Muscle of back (tissue), 11 donors: ENCODE data around the gene CEBPG. TPM values are rescaled to one million over a fixed set of nuclear protein-coding genes. Genes with fewer than 3 reads are reported as not detected.
A peak's percentile ranks its signal among the peaks of the same experiment; 100 is the strongest.

Experiments
- DNase-seq, 3 donors: peaks; one replicate each; pipeline versions ENCODE4 v3.0.0 to v3.0.0-alpha.2; 2013
- polyA plus RNA-seq, 10 donors: library from polyadenylated mRNA; unstranded; fragments of 120-200 nt; gene quantifications; one replicate each; pipeline ENCODE4 v1.2.1, GENCODE V29; 2013; ENCODE audit not compliant: insufficient read length in 10 of 10

Gene CEBPG
- polyA plus RNA-seq, 10 donors, result 18.2 to 24.6 (median 20.0) TPM

GRCh38 chr19:33417751-33418150 lies 44.2 kb downstream of the CEBPG start:
- DNase-seq, result no peak

DNA sequence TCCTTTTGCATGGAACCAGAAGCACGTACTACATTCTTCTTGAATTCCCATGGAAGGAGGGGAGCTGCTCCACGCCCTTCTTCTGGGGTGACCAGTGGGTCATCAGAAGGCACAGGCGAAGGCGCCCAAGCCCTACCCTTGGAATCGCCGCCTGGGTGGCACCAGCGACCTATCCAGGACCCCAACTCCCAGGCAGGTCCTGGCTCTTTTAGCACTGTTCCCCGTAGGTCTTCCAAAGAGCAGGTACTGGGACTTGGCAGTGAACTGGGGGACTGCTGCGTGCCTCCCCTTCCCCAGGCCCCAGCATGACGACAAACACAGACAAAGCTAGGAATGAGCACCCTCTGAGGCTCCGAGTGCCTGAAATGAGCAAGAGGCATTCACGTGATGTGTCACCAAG lies 45.0 kb downstream of the CEBPG start:
- DNase-seq, result no peak

DNA sequence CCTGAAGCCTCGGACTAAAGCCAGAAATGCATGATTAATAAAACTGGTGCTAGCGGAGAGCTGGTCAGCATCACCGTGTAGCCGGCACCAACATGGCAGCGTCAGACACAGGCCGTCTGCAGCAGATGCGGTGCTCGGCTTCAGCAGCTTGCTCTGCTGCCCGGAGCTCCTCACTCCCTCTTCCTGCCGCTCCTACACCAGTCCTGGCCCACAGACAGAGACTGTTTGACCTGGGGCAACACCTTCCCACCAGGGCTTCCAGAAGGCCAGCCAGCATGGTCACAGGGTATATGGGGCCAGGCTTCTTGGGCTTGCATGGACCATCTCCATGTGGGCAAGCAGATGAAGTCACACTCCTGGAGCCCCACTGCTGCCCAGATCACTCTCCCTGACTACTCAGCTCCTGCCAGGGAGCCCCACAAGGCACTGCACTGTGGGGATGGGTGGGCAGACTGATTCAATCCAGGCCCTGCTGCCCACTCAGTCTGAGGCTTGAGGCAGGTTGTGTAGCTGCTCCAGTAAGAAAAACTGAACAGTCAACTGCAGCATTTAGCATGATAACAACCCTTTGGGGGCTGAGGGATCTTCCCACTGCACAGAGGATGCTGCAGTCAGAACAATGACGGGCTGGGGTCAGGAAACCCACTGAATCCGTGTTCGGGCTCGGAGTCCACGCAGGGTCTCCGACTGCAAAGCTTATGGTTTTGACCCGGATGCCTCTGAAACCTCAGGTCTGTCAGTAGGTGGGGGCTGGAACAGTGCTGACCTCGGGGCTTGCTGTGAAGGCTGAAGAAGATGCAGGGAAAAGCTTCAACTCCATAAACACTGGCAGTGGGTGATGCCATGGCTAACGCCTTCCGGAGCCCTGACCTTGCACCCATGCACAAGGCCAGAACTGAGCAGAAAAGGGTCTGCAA lies 45.6 kb downstream of the CEBPG start:
- no peak for DNase-seq

DNA sequence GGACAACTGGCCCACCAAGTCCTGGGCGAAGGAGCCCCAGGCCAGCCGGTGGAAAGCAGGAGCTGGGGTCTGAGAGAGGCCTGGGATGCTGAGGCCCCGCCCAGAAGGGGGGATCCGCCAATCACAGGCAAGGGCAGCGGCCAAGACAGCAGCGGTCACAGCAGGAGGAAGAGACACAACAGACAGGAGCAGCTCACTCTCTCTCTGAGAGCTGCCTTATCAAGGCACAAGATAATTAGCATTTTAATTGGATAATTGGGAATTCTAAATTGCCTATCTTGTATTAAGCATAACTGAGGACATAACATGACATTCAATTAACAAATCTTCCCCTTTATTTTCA lies 46.2 kb downstream of the CEBPG start:
- DNase-seq, result no peak

DNA sequence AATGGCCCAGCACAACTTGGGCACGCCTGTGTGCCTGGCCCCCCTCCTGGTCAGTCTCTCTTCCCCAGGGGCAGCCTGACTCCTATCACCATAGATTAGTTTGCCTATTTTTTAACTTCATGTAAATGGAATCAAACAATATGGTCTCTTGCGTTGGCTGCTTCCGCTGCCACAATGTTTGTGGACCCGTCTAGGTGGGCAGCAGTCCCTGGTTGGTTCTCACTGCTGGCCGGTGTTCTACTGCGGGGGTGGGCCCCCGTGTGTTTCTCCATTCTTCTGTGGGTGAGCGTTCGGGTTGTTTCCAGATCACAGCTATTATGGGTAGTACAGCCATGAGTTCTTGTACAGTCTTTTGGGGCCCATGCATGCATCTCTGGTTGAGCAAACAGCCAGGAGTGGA lies 47.3 kb downstream of the CEBPG start:
- no peak for DNase-seq

DNA sequence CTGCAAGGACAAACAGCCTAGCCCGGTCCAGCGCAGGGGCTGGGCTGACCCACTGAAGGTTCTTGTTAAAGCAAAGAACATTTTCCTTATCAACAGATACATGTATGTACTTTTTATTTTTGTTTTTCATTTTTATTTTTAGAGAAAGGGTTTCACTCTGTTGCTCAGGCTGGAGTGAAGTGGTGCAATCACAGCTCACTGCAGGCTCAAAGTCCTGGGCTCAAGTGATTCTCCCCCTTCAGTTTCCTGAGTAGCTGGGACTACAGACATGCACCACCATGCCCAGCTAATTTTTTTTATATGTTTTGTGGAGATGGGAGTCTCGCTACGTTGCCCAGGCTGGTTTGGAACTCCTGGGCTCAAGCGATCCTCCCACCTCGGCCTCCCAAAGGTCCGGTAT lies 47.9 kb downstream of the CEBPG start:
- DNase-seq, result no peak

DNA sequence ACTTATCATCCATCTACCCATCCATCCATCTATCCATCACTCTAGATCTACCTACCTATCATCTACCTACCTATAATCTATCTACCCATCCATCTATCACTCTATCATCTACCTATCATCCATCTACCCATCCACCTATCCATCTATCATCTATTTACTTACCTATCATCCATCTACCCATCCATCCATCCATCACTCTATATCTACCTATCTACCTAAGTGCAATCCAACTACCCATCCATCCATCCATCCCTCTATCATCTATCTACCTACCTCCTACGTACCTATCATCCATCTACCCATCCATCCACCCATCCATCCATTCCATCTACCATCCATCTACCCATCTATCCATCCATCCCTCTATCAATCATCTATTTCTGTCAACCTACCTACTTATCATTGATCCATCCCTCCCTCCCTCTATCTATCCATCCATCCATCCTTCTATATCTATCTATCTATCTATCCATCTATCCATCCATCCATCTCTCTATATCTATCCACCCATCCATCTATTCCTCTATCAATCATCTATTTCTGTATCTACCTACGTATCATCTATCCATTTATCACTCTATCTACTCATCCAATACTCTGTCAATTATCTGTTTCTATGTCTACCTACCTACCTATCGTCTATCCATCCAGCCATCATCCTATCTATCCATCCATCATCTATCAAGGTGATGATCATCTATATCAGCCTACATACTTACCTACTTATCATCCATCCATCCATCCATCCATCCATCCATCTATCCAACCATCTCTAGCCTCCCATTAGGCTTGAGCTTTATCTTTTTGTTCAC lies 49.1 kb downstream of the CEBPG start:
- DNase-seq, result no peak

DNA sequence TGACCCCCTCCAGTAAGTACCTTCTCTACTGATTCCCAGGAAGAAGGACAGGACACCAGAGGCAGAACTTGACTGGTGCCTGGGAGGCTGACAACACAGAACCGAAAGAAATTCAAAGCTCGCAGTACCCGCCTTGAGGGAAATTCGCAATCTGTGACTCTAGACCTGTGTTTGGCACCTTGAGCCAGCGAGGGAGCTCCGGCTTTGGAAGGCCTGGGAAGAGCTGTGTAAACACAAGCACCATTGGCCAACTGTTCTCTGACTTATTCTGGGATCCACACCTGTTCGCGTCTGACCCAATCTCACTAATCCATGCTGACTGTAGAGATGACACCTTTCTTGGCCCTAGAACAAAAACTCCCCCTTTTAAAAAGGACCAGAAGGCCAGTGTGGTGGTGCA lies 50.7 kb downstream of the CEBPG start:
- DNase-seq, result no peak

DNA sequence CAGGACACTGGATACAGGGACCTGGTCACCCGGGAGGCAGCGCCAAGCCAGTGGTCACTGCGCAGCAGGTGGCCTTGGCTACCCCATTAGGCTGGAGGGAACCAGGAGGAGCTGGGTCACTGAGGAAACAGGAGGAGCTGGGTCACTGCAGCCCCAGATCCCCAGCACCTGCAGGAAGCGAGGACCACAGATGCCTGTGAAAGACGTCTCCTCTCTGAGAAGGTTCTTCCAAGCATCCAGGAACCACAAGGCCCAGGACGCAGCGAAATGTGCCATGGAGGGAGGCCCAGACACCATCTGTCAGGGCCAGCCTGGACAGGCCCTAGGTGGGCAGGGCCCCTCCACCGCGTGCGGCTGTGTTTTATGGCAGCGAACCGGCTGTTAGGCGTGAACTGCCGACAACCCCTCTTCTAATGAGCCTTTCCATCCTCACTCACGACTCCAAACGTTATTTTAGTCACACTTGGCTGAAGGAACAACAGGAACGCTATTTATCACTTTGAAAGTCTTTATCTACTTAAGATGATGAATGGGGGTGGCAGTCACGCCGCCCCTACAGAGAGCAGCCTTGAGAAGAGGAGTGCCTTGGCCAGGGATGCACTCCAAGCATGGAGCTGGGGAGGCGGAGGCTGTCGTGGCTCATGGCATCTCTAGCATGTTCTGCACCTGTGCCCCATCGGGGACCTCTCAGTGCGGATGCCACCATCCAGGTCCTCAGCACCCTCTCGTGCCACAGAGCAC lies 53.3 kb downstream of the CEBPG start:
- DNase-seq, result no peak

GRCh38 chr19:33427801-33428626 lies 54.5 kb downstream of the CEBPG start:
- no peak for DNase-seq

DNA sequence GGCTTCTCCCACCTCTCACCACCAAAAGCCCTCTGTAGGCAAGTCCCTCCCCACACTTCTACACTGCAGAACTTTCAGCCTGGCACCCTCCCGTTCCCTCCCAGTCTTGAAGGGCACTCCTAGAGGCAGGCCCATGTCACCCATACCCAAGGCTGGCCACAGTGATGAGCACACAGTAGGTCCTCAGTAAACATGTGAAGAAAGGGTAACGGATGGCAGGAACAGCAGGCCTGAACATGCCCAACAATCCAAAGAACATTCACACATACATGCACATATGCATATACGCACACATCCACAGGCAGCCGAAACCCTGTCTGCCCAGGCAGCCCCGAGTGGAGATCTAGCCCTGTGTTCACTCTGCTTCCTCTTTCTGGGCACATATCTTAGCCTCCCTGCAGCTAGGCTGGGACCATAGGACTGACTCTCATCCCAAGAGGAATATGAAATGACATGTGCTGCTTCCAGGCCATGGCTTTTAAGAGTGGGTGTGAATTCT lies 55.2 kb downstream of the CEBPG start:
- no peak for DNase-seq

DNA sequence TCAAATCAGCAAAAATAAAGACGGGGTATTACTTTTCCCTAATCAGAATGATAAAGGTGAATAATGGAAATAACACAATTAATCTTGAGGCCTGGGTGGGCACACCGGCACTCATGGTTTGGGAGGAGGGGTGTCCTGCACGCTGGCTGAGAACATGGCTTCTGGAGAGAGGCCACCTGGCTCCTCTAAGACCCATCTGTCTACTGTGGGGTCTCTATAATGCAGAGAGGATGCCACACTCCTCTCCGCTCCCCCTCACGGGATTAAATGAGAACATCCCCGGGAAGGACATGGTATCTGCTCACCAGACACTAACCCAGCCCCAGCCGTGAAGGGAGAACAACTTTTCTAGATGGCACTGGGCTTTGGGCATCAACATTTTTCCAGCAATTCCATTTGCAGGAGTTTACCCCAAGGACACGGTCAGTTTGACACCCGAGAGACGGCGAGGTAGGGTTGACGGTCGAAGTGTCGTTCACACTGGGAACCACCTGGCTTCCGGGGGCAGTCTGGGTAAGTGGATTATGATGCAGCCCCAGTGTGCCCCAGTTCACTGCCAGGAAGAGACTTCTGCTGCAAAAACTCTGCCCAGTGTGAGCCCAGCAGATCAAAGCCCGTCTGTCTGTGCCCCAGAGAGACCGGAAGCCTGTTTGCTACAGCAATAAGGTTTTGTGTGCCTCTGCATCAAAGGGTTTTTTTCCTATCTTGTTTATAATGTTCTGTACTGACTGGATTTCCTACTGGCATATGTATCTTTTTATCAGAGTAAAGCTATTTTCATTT lies 56.6 kb downstream of the CEBPG start:
- no peak for DNase-seq

GRCh38 chr19:33430674-33431277 lies 57.3 kb downstream of the CEBPG start:
- DNase-seq, result peak; percentile 43 to 83 (median 75)

- DNase-seq, result peak in 1 of 3 donors; percentile 12
Measured at GRCh38 chr19:33432015-33432414, 58.5 kb downstream of the CEBPG start.

Other genes with a start within 250 kb of the CEBPG start
- under 1 TPM; 0.29 to 0.71 (median 0.54) TPM for gene WDR88, start 241.6 kb upstream of the CEBPG start, polyA plus RNA-seq
- 10 to 100 TPM; 14.0 to 26.6 (median 20.6) TPM for gene LRP3, start 179.4 kb upstream of the CEBPG start, polyA plus RNA-seq
- 10 to 100 TPM in 1 of 10 donors, 1 to 10 TPM in 9; 5.4 to 12.1 (median 7.9) TPM for gene SLC7A10, start 147.9 kb upstream of the CEBPG start, polyA plus RNA-seq
- 10 to 100 TPM in 2 of 10 donors, 1 to 10 TPM in 8; 3.2 to 12.9 (median 4.6) TPM for gene CEBPA, start 71.2 kb upstream of the CEBPG start, polyA plus RNA-seq
- 10 to 100 TPM; 35.9 to 53.2 (median 44.4) TPM for gene PEPD, start 148.1 kb downstream of the CEBPG start, polyA plus RNA-seq
- 1 to 10 TPM in 1 of 10 donors, under 1 TPM in 7, not detected in 2; 0.07 to 1.1 (median 0.16) TPM for gene CHST8, start 248.2 kb downstream of the CEBPG start, polyA plus RNA-seq